ENCODE measurements around the gene CROT.
A peak's percentile ranks its signal among the peaks of the same experiment; 100 is the strongest.

Gene CROT

GRCh38 chr7:87345166-87345927, at the start of gene CROT:
TSS of gene CROT (plus strand) at chr7:87345664. CDS start at chr7:87349069, 3,405 bp downstream.
- peak; percentile 86 for DNase-seq

GRCh38 chr7:87300756-87301155, 44.7 kb upstream of the CROT start:
- DNase-seq: no peak

- DNase-seq: no peak
Measured at GRCh38 chr7:87310790-87311419, 34.6 kb upstream of the CROT start.

- peak; percentile 54 for DNase-seq
Measured at GRCh38 chr7:87312215-87312865, 33.1 kb upstream of the CROT start.

- DNase-seq: no peak
Measured at GRCh38 chr7:87316097-87316700, 29.3 kb upstream of the CROT start.

- peak; percentile 22 for DNase-seq
Measured at GRCh38 chr7:87316846-87317552, 28.5 kb upstream of the CROT start.

- DNase-seq: no peak
Measured at GRCh38 chr7:87317691-87318245, 27.7 kb upstream of the CROT start.

- DNase-seq: no peak
Measured at GRCh38 chr7:87318741-87319140, 26.7 kb upstream of the CROT start.

GRCh38 chr7:87319154-87319581, 26.3 kb upstream of the CROT start:
- peak; percentile 12 for DNase-seq

GRCh38 chr7:87322912-87323311, 22.6 kb upstream of the CROT start:
- no peak for DNase-seq

GRCh38 chr7:87325576-87326370, 19.7 kb upstream of the CROT start:
- DNase-seq: no peak

GRCh38 chr7:87328281-87328680, 17.2 kb upstream of the CROT start:
- no peak for DNase-seq

- no peak for DNase-seq
Measured at GRCh38 chr7:87330316-87330715, 15.1 kb upstream of the CROT start.

- no peak for DNase-seq
Measured at GRCh38 chr7:87330942-87331341, 14.5 kb upstream of the CROT start.

- DNase-seq: no peak
Measured at GRCh38 chr7:87331687-87332252, 13.7 kb upstream of the CROT start.

GRCh38 chr7:87332321-87332720, 13.1 kb upstream of the CROT start:
- no peak for DNase-seq

- DNase-seq: no peak
Measured at GRCh38 chr7:87336136-87336535, 9.3 kb upstream of the CROT start.

- DNase-seq: no peak
Measured at GRCh38 chr7:87337331-87337730, 8.1 kb upstream of the CROT start.

- DNase-seq: no peak
Measured at GRCh38 chr7:87339373-87339897, 6.0 kb upstream of the CROT start.

- DNase-seq: no peak
Measured at GRCh38 chr7:87341441-87341840, 4.0 kb upstream of the CROT start.

- DNase-seq: no peak
Measured at GRCh38 chr7:87342231-87342630, 3.2 kb upstream of the CROT start.
